Keratinocyte (primary cell): ENCODE measurements around the gene PCCA. TPM values are rescaled to one million over a fixed set of nuclear protein-coding genes. Genes with fewer than 3 reads are reported as not detected.

Experiments
- DNase-seq: peaks from one replicate; pipeline ENCODE4 v3.0.0-alpha.2; 2011; ENCODE audit warnings: low read depth, missing footprints, low spot score
- FAIRE-seq: peaks from 2 replicates; lab custom pipeline; 2011; peaks lifted over from hg19 to GRCh38; lab: Jason Lieb, UNC
- H2AFZ ChIP-seq: 2 replicates; pipeline ENCODE4 v1.6.0; 2012; ENCODE audit warnings: low read length, control low read depth, inconsistent platforms; ENCODE audit not compliant: control insufficient read depth
- H3K27ac ChIP-seq: 2 replicates; pipeline ENCODE4 v1.5.1; 2011; ENCODE audit warnings: low read length; ENCODE audit not compliant: control insufficient read depth, insufficient read depth
- H3K27me3 ChIP-seq: 3 replicates; pipeline ENCODE4 v1.6.0; 2011; ENCODE audit warnings: low read length; ENCODE audit not compliant: control insufficient read depth, insufficient read depth; ENCODE audit errors: extremely low read depth
- H3K36me3 ChIP-seq, 2 experiments: 2 replicates in 1 of 2; 3 replicates in 1 of 2; pipeline ENCODE4 v1.5.1; 2011; ENCODE audit warnings: low read length in 2 of 2, mild to moderate bottlenecking in 1 of 2; ENCODE audit not compliant: control insufficient read depth in 2 of 2, insufficient read depth in 2 of 2; ENCODE audit errors: extremely low read depth in 1 of 2
- H3K4me1 ChIP-seq: 3 replicates; pipeline ENCODE4 v1.5.1; 2011; ENCODE audit warnings: low read length; ENCODE audit not compliant: control insufficient read depth, insufficient read depth; ENCODE audit errors: extremely low read depth
- H3K4me2 ChIP-seq: 3 replicates; pipeline ENCODE4 v1.6.0; 2011; ENCODE audit warnings: low read depth, low read length; ENCODE audit not compliant: control insufficient read depth, insufficient read depth; ENCODE audit errors: extremely low read depth
- H3K4me3 ChIP-seq, 3 experiments: fragments of 200-600 bp in 1 of 3; sonication (generic) in 1 of 3; 2 replicates in 2 of 3; 3 replicates in 1 of 3; pipeline ENCODE4 v1.5.1; 2011 to 2016; ENCODE audit warnings: low read length in 3 of 3, mild to moderate bottlenecking in 3 of 3, control low read depth in 2 of 3, inconsistent platforms in 1 of 3, low read depth in 1 of 3, mixed read lengths in 1 of 3, mixed run types in 1 of 3, moderate library complexity in 1 of 3; ENCODE audit not compliant: control insufficient read depth in 2 of 3, insufficient read depth in 2 of 3; ENCODE audit errors: extremely low read depth in 1 of 3
- H3K79me2 ChIP-seq: 2 replicates; pipeline ENCODE4 v1.6.0; 2012; ENCODE audit warnings: low read length; ENCODE audit not compliant: control insufficient read depth, insufficient read depth
- H3K9ac ChIP-seq: 3 replicates; pipeline ENCODE4 v1.6.0; 2011; ENCODE audit warnings: low read length; ENCODE audit not compliant: control insufficient read depth, insufficient read depth; ENCODE audit errors: extremely low read depth
- H3K9me1 ChIP-seq: 3 replicates; pipeline ENCODE4 v1.6.0; 2011; ENCODE audit warnings: low read length; ENCODE audit not compliant: control insufficient read depth, insufficient read depth; ENCODE audit errors: extremely low read depth
- H3K9me3 ChIP-seq: 2 replicates; pipeline ENCODE4 v1.5.1; 2012; ENCODE audit warnings: low read depth, low read length; ENCODE audit not compliant: control insufficient read depth
- H4K20me1 ChIP-seq: 3 replicates; pipeline ENCODE4 v1.6.0; 2011; ENCODE audit warnings: low read length; ENCODE audit not compliant: control insufficient read depth, insufficient read depth; ENCODE audit errors: extremely low read depth
- CTCF ChIP-seq, 3 experiments: IDR thresholded peaks in 1 of 3; conservative IDR thresholded peaks in 1 of 3; optimal IDR thresholded peaks in 1 of 3; 2 replicates in 2 of 3; 3 replicates in 1 of 3; pipeline versions ENCODE3 to v1.5.1; 2011; ENCODE audit warnings: low read length in 3 of 3, mild to moderate bottlenecking in 3 of 3, moderate library complexity in 2 of 3, control low read depth in 1 of 3, inconsistent platforms in 1 of 3; ENCODE audit not compliant: insufficient read depth in 2 of 3; ENCODE audit errors: extremely low read depth in 1 of 3
- EZH2 ChIP-seq: IDR thresholded peaks from one replicate; pipeline ENCODE4 v1.6.1; 2012; ENCODE audit warnings: inconsistent platforms, mild to moderate bottlenecking, low read length, moderate library complexity
- dilution Hi-C: fragments of 300-500 bp; cut with MboI; formaldehyde crosslinking; loops from one replicate; pipeline ENCODE4 v1.7.0; 2020; ENCODE audit warnings: low sequenced_read_pairs; ENCODE audit not compliant: extremely low pct_ligation_motif_present
- polyA plus RNA-seq, 5 experiments: library from polyadenylated mRNA; depleted of rRNA in 3 of 5; stranded (reverse) in 3 of 5; stranded (forward) in 1 of 5; unstranded in 1 of 5; fragments of >200 nt; gene quantifications; 1 replicate in 1 of 5; 2 replicates in 3 of 5; 3 replicates in 1 of 5; pipeline versions ENCODE4 v1.2.1 to v1.2.3, GENCODE V29; 2011 to 2012; ENCODE audit warnings: missing spikeins in 2 of 5, low read depth in 1 of 5, low replicate concordance in 1 of 5

The PCCA gene
- polyA plus RNA-seq, 1 donor (not counting 4 experiments of a cell fraction or from before 2014, with no cell fraction given) = 8.1 TPM

- H4K20me1 ChIP-seq = no peaks in the 10 kb centered on the region
- no peak overlapping the region for H3K4me3 ChIP-seq
- no peak overlapping the region for H3K27ac ChIP-seq
- H3K9me3 ChIP-seq = no peaks in the 10 kb centered on the region
- FAIRE-seq (no peak), DNase-seq (no peak)
- no peak overlapping the region for H2AFZ ChIP-seq
- H3K4me2 ChIP-seq = no peak overlapping the region
- H3K4me1 ChIP-seq = no peaks in the 10 kb centered on the region
- no peak overlapping the region for H3K9ac ChIP-seq
- no peaks in the 10 kb centered on the region for H3K36me3 ChIP-seq
- no peaks in the 10 kb centered on the region for H3K9me1 ChIP-seq
- H3K27me3 ChIP-seq = no peaks in the 10 kb centered on the region
- H3K79me2 ChIP-seq = no peaks in the 10 kb centered on the region
- dilution Hi-C loops = no loop called here
- no peak for TF ChIP-seq EZH2
- TF ChIP-seq CTCF (optimal IDR thresholded peaks at IDR 0.05 in 1 of 3, IDR thresholded peaks at IDR 0.05 in 1 of 3, conservative IDR thresholded peaks at IDR 0.05 in 1 of 3; ENCODE audit: extremely low read depth in 1 of 3, insufficient read depth in 2 of 3, low read length in 3 of 3) = no peak
Observed at GRCh38 chr13:100464006-100464405, 375.1 kb downstream of the PCCA start.

GRCh38 chr13:100465558-100465957, 376.7 kb downstream of the PCCA start:
- Histone ChIP-seq H3K9me3 (no peaks in the 10 kb centered on the region), H2AFZ (no peak overlapping the region), H3K27ac (no peak overlapping the region), H3K4me1 (no peaks in the 10 kb centered on the region), H3K4me3 (no peak overlapping the region), H3K36me3 (no peaks in the 10 kb centered on the region), H3K4me2 (no peak overlapping the region), H3K9me1 (no peaks in the 10 kb centered on the region), H3K79me2 (no peaks in the 10 kb centered on the region), H3K9ac (no peak overlapping the region), H4K20me1 (no peaks in the 10 kb centered on the region), H3K27me3 (no peaks in the 10 kb centered on the region)
- TF ChIP-seq EZH2 (no peak), CTCF (optimal IDR thresholded peaks at IDR 0.05 in 1 of 3, IDR thresholded peaks at IDR 0.05 in 1 of 3, conservative IDR thresholded peaks at IDR 0.05 in 1 of 3; ENCODE audit: extremely low read depth in 1 of 3, insufficient read depth in 2 of 3, low read length in 3 of 3) (no peak)
- dilution Hi-C loops = no loop called here
- no peak for DNase-seq
- FAIRE-seq = no peak
